Measurements from ENCODE around the gene CLSTN1. TPM values are rescaled to one million over a fixed set of nuclear protein-coding genes. Genes with fewer than 3 reads are reported as not detected.

CLSTN1 gene
- total RNA-seq, 3 donors from 2014 or later (not counting 1 experiment from before 2014, with no cell fraction given) = 83.1 to 114 (median 94.5) TPM

DNA sequence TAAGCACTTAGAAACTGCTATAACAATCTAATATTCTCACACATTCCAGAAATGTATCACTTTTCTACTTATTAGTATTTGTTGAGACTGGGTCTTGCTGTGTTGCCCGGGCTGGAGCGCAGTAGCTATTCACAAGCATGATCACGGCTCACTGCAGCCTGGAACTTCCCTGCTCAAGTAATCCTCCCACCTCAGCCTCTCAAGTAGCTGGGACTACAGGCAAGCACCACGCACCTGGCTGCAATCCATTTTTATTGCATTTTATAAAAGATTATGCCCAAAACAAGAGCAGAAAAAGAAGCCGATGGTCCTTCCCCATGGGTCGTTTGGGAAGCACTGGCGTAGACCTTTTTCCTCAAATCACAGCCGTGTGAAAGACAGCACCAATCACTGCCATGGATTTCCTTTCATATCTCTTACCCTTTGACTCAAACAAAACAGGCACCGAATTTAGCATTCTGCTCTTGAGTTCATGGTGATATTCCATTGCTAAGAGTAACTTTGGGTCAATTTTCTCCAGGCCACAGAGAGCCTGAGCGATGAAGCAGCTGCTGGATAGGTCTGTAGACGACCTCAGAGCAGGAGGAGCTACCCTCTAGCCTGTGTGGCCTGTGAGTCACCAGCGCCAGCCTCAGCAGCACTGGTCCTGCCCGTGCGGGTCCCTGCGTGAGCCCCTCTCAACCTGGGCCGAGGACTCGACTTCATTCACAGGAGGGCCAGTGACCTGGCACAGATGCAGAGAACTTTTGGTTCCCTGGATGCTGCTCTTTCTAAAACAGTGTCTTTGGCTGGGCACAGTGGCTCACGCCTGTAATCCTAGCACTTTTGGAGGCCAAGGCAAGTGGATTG, 91.4 kb downstream of the CLSTN1 start:
- no peak for ATAC-seq

GRCh38 chr1:9731561-9731960, 92.2 kb downstream of the CLSTN1 start:
- TF ChIP-seq, protein P1, sequence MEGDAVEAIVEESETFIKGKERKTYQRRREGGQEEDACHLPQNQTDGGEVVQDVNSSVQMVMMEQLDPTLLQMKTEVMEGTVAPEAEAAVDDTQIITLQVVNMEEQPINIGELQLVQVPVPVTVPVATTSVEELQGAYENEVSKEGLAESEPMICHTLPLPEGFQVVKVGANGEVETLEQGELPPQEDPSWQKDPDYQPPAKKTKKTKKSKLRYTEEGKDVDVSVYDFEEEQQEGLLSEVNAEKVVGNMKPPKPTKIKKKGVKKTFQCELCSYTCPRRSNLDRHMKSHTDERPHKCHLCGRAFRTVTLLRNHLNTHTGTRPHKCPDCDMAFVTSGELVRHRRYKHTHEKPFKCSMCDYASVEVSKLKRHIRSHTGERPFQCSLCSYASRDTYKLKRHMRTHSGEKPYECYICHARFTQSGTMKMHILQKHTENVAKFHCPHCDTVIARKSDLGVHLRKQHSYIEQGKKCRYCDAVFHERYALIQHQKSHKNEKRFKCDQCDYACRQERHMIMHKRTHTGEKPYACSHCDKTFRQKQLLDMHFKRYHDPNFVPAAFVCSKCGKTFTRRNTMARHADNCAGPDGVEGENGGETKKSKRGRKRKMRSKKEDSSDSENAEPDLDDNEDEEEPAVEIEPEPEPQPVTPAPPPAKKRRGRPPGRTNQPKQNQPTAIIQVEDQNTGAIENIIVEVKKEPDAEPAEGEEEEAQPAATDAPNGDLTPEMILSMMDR (IDR thresholded peaks at IDR 0.05) = no peak
- Mint-ChIP-seq H3K27me3 (ENCODE audit: low read depth in 2 of 2) (no peaks in the 10 kb centered on the region), H3K4me1 (peaks cover 40 to 43% of the 10 kb centered on the region in 2 donors), H3K4me3 (peak overlapping the region; percentile 13), H3K9me3 (no peaks in the 10 kb centered on the region), H3K36me3 (no peaks in the 10 kb centered on the region), H3K27ac (peak overlapping the region; percentile 78 to 82)
- Histone ChIP-seq H3K4me1 (ENCODE audit: control insufficient read depth, insufficient read depth, low read length) (peaks cover 37% of the 10 kb centered on the region), H3K27ac (ENCODE audit: low read length) (no peak overlapping the region), H3K4me3 (ENCODE audit: low read length) (no peak overlapping the region), H3K9me3 (ENCODE audit: control insufficient read depth, insufficient read depth, low read length) (no peaks in the 10 kb centered on the region), H3K27me3 (ENCODE audit: control insufficient read depth, insufficient read depth, low read length) (no peaks in the 10 kb centered on the region), H3K36me3 (ENCODE audit: control insufficient read depth, insufficient read depth, low read length) (peaks cover 86% of the 10 kb centered on the region)
- 95% methylated on average over 18 of the region's 18 CpGs for WGBS (ENCODE audit: insufficient coverage)
- ATAC-seq (no peak), DNase-seq (no peak)
- intact Hi-C loops (cut with micrococcal nuclease) = no loop called here

More for the DNA sequence above, 91.4 kb downstream of the CLSTN1 start:
- intact Hi-C loops (cut with micrococcal nuclease) = no loop called here
- peaks cover 40 to 43% of the 10 kb centered on the region in 2 donors for H3K4me1 Mint-ChIP-seq
- peaks cover 79% of the 10 kb centered on the region for H3K36me3 ChIP-seq (ENCODE audit: control insufficient read depth, insufficient read depth, low read length)
- DNase-seq = peak in 1 of 2 donors; percentile 23
- 85% methylated on average over 18 of the region's 18 CpGs for WGBS (ENCODE audit: insufficient coverage)
- H3K27me3 ChIP-seq (ENCODE audit: control insufficient read depth, insufficient read depth, low read length) = no peaks in the 10 kb centered on the region
- no peaks in the 10 kb centered on the region for H3K9me3 ChIP-seq (ENCODE audit: control insufficient read depth, insufficient read depth, low read length)
- H3K4me1 ChIP-seq (ENCODE audit: control insufficient read depth, insufficient read depth, low read length) = peaks cover 37% of the 10 kb centered on the region
- H3K27ac ChIP-seq (ENCODE audit: low read length) = no peak overlapping the region
- H3K27ac Mint-ChIP-seq = peak overlapping the region; percentile 78 to 82
- no peak overlapping the region for H3K4me3 Mint-ChIP-seq
- H3K27me3 Mint-ChIP-seq (ENCODE audit: low read depth in 2 of 2) = no peaks in the 10 kb centered on the region
- no peaks in the 10 kb centered on the region for H3K36me3 Mint-ChIP-seq
- H3K9me3 Mint-ChIP-seq = no peaks in the 10 kb centered on the region
- no peak overlapping the region for H3K4me3 ChIP-seq (ENCODE audit: low read length)
- TF ChIP-seq, protein P1 (IDR thresholded peaks at IDR 0.05) = no peak

GRCh38 chr1:9731051-9731537, 92.7 kb downstream of the CLSTN1 start:
- intact Hi-C loops (cut with micrococcal nuclease) = no loop called here
- Histone ChIP-seq H3K4me3 (ENCODE audit: low read length) (no peak overlapping the region), H3K27me3 (ENCODE audit: control insufficient read depth, insufficient read depth, low read length) (no peaks in the 10 kb centered on the region), H3K9me3 (ENCODE audit: control insufficient read depth, insufficient read depth, low read length) (no peaks in the 10 kb centered on the region), H3K27ac (ENCODE audit: low read length) (no peak overlapping the region), H3K4me1 (ENCODE audit: control insufficient read depth, insufficient read depth, low read length) (peaks cover 37% of the 10 kb centered on the region), H3K36me3 (ENCODE audit: control insufficient read depth, insufficient read depth, low read length) (peaks cover 85% of the 10 kb centered on the region)
- H3K9me3 Mint-ChIP-seq = no peaks in the 10 kb centered on the region
- TF ChIP-seq, protein P1 (IDR thresholded peaks at IDR 0.05) = no peak
- no peak for ATAC-seq
- H3K4me3 Mint-ChIP-seq = no peak overlapping the region
- no peaks in the 10 kb centered on the region for H3K27me3 Mint-ChIP-seq (ENCODE audit: low read depth in 2 of 2)
- WGBS (ENCODE audit: insufficient coverage) = 96% methylated on average over 31 of the region's 31 CpGs
- peaks cover 40 to 43% of the 10 kb centered on the region in 2 donors for H3K4me1 Mint-ChIP-seq
- DNase-seq = no peak
- H3K36me3 Mint-ChIP-seq = no peaks in the 10 kb centered on the region
- H3K27ac Mint-ChIP-seq = peak overlapping the region; percentile 78 to 82

All from natural killer cell (primary cell).